ENCODE data around the gene MAP10.

MAP10 gene

DNA sequence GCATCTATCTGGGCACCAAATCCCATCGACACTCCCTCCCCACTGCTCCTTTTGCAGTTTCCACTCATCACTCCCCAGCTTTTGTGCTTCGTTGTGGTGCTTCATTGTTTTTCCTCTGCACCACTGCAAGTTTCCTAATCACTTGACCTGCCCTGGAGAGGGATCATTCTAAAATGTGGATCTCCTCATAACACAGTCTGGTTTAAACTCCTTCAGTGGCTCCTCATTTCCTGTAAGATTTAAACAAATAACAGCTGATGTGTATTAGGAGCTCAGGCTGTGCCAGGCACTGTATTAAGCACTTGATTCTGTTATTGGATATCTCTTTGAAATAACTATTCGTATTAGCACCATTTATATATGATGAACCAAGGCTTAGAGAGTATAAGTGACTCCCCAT lies 51.3 kb downstream of the MAP10 start:
- DNase-seq (ENCODE audit: low spot score) = no peak

Data from CD4-positive, alpha-beta T cell treated with Interleukin-6 at 100 ng/mL for 8 hours (primary cell).